Hindlimb muscle (tissue), 1 donor: ENCODE results near the gene PSMB10. TPM values are rescaled to one million over a fixed set of nuclear protein-coding genes. Genes with fewer than 3 reads are reported as not detected.
"Not testable (repeated sequence)": the region's sequence is repeated elsewhere in the genome, so short reads cannot be mapped to it uniquely, and the experiment has no call there.

ENCODE experiments used
- DNase-seq: peaks from one replicate; pipeline ENCODE4 v3.0.0-alpha.2; 2013
- polyA plus RNA-seq: library from polyadenylated mRNA; unstranded; fragments of 120-200 nt; gene quantifications from one replicate; pipeline ENCODE4 v1.2.1, GENCODE V29; 2013; ENCODE audit not compliant: insufficient read length

The PSMB10 gene
- polyA plus RNA-seq, 1 donor, result 33.5 TPM

GRCh38 chr16:67924140-67924906 lies 12.3 kb downstream of the PSMB10 start:
- no peak for DNase-seq

- DNase-seq, result no peak
Observed at GRCh38 chr16:67923414-67924116, 13.1 kb downstream of the PSMB10 start.

- DNase-seq, result no peak
Observed at GRCh38 chr16:67922740-67923139, 13.9 kb downstream of the PSMB10 start.

- DNase-seq, result no peak
Observed at GRCh38 chr16:67922221-67922620, 14.4 kb downstream of the PSMB10 start.

- no peak for DNase-seq
Observed at GRCh38 chr16:67919622-67920221, 16.9 kb downstream of the PSMB10 start.

- no peak for DNase-seq
Observed at GRCh38 chr16:67917852-67918236, 18.8 kb downstream of the PSMB10 start.

GRCh38 chr16:67917140-67917851 lies 19.4 kb downstream of the PSMB10 start:
- no peak for DNase-seq

GRCh38 chr16:67915831-67916723 lies 20.6 kb downstream of the PSMB10 start:
- no peak for DNase-seq

GRCh38 chr16:67915496-67915769 lies 21.2 kb downstream of the PSMB10 start:
- not testable (repeated sequence) for DNase-seq

- no peak for DNase-seq
Observed at GRCh38 chr16:67914758-67915495, 21.7 kb downstream of the PSMB10 start.

GRCh38 chr16:67910158-67910557 lies 26.5 kb downstream of the PSMB10 start:
- DNase-seq, result no peak

- no peak for DNase-seq
Observed at GRCh38 chr16:67909056-67909742, 27.5 kb downstream of the PSMB10 start.

GRCh38 chr16:67907397-67908180 lies 29.1 kb downstream of the PSMB10 start:
- DNase-seq, result no peak

- no peak for DNase-seq
Observed at GRCh38 chr16:67902831-67903230, 33.8 kb downstream of the PSMB10 start.

GRCh38 chr16:67901734-67902133 lies 34.9 kb downstream of the PSMB10 start:
- no peak for DNase-seq

- no peak for DNase-seq
Observed at GRCh38 chr16:67897231-67897630, 39.4 kb downstream of the PSMB10 start.

GRCh38 chr16:67893743-67894399 lies 42.8 kb downstream of the PSMB10 start:
- DNase-seq, result no peak

- peak; percentile 95 for DNase-seq
Observed at GRCh38 chr16:67892899-67893742, 43.5 kb downstream of the PSMB10 start, which contains the start of gene PSKH1. Gene PSKH1, plus strand, starts transcription at chr16:67893254. Its CDS starts 15,496 bp downstream, at chr16:67908750.
